GM21528 (cell line): Measurements from ENCODE around the gene TRIM7.
"Not testable (repeated sequence)": the region's sequence is repeated elsewhere in the genome, so short reads cannot be mapped to it uniquely, and the experiment has no call there.

Experiments
- ATAC-seq: cut with Tn5 transposase; IDR thresholded peaks from one replicate; pipeline ENCODE4 v1.9.1; 2021; ENCODE audit warnings: mild to moderate bottlenecking, moderate library complexity; ENCODE audit not compliant: unreplicated experiment, low FRiP score

Gene TRIM7

GRCh38 chr5:181181650-181182565 lies 23.1 kb downstream of the TRIM7 start:
- peak; percentile 50 for ATAC-seq

GRCh38 chr5:181177559-181177958 lies 27.4 kb downstream of the TRIM7 start:
- ATAC-seq = not testable (repeated sequence)

- no peak for ATAC-seq
Measured at GRCh38 chr5:181176254-181176952, 28.6 kb downstream of the TRIM7 start.

- ATAC-seq = no peak
Measured at GRCh38 chr5:181173420-181174342, 31.3 kb downstream of the TRIM7 start.

GRCh38 chr5:181173027-181173419 lies 32.0 kb downstream of the TRIM7 start:
- ATAC-seq = no peak

- no peak for ATAC-seq
Measured at GRCh38 chr5:181171782-181172181, 33.2 kb downstream of the TRIM7 start.

GRCh38 chr5:181170996-181171395 lies 34.0 kb downstream of the TRIM7 start:
- ATAC-seq = no peak

- ATAC-seq = no peak
Measured at GRCh38 chr5:181170237-181170825, 34.7 kb downstream of the TRIM7 start.

GRCh38 chr5:181169459-181170236 lies 35.3 kb downstream of the TRIM7 start:
- not testable (repeated sequence) for ATAC-seq

GRCh38 chr5:181168595-181169118 lies 36.3 kb downstream of the TRIM7 start:
- no peak for ATAC-seq

- no peak for ATAC-seq
Measured at GRCh38 chr5:181167814-181168488, 37.0 kb downstream of the TRIM7 start.

- no peak for ATAC-seq
Measured at GRCh38 chr5:181166812-181167733, 37.9 kb downstream of the TRIM7 start.

- no peak for ATAC-seq
Measured at GRCh38 chr5:181164076-181164952, 40.7 kb downstream of the TRIM7 start.

GRCh38 chr5:181163487-181164075 lies 41.4 kb downstream of the TRIM7 start:
- no peak for ATAC-seq

- ATAC-seq = no peak
Measured at GRCh38 chr5:181161534-181162175, 43.3 kb downstream of the TRIM7 start.
